HG02973 (cell line): ENCODE results near the gene MAP7D1.
"Not testable (repeated sequence)": the region's sequence is repeated elsewhere in the genome, so short reads cannot be mapped to it uniquely, and the experiment has no call there.

ENCODE experiments used
- ATAC-seq: cut with Tn5 transposase; IDR thresholded peaks from one replicate; pipeline ENCODE4 v1.9.1; 2021; ENCODE audit warnings: moderate library complexity; ENCODE audit not compliant: unreplicated experiment

The MAP7D1 gene

GRCh38 chr1:36151134-36151844 is 4.7 kb upstream of the MAP7D1 start:
- ATAC-seq, result no peak

GRCh38 chr1:36151845-36152203 is 4.1 kb upstream of the MAP7D1 start:
- no peak for ATAC-seq

- no peak for ATAC-seq
These were observed 2.5 kb upstream of the MAP7D1 start for GRCh38 chr1:36153476-36153875.

- no peak for ATAC-seq
These were observed 1.6 kb upstream of the MAP7D1 start for GRCh38 chr1:36154335-36154734.

GRCh38 chr1:36154765-36155407 is 1.1 kb upstream of the MAP7D1 start:
- no peak for ATAC-seq

- peak; percentile 4 for ATAC-seq
These were observed 562 bp downstream of the MAP7D1 start for GRCh38 chr1:36156329-36157114.

- ATAC-seq, result no peak
These were observed 1.3 kb downstream of the MAP7D1 start for GRCh38 chr1:36157115-36157903.

- no peak for ATAC-seq
These were observed 2.2 kb downstream of the MAP7D1 start for GRCh38 chr1:36157973-36158826.

- not testable (repeated sequence) for ATAC-seq
These were observed 2.9 kb downstream of the MAP7D1 start for GRCh38 chr1:36158827-36159252.

- ATAC-seq, result no peak
These were observed 3.8 kb downstream of the MAP7D1 start for GRCh38 chr1:36159614-36160387.

- ATAC-seq, result no peak
These were observed 4.5 kb downstream of the MAP7D1 start for GRCh38 chr1:36160388-36160948.

- ATAC-seq, result no peak
These were observed 5.1 kb downstream of the MAP7D1 start for GRCh38 chr1:36160949-36161485.

- peak; percentile 39 for ATAC-seq
These were observed 5.9 kb downstream of the MAP7D1 start for GRCh38 chr1:36161641-36162531.

GRCh38 chr1:36162680-36163239 is 6.8 kb downstream of the MAP7D1 start:
- ATAC-seq, result no peak

GRCh38 chr1:36163426-36163825 is 7.5 kb downstream of the MAP7D1 start:
- no peak for ATAC-seq

- ATAC-seq, result no peak
These were observed 8.4 kb downstream of the MAP7D1 start for GRCh38 chr1:36164361-36164760.

GRCh38 chr1:36165145-36165544 is 9.2 kb downstream of the MAP7D1 start:
- no peak for ATAC-seq
